Testis (tissue), 2 donors: Measurements from ENCODE around the gene C1QTNF3.

Source experiments
- CTCF ChIP-seq, 3 experiments: fragments of 450-650 bp in 2 of 3; fragments of 200-600 bp in 1 of 3; sonication (generic) in 1 of 3; IDR thresholded peaks; one replicate each; pipeline ENCODE4 v1.5.1; 2016 to 2019; ENCODE audit warnings: antibody characterized with exemption in 3 of 3, mild to moderate bottlenecking in 2 of 3, moderate library complexity in 1 of 3
- POLR2A ChIP-seq: fragments of 450-650 bp; IDR thresholded peaks from one replicate; pipeline ENCODE4 v1.6.1; 2017; ENCODE audit warnings: antibody characterized with exemption, mild to moderate bottlenecking, moderate library complexity

- no peak for TF ChIP-seq CTCF (IDR thresholded peaks at IDR 0.05)
- no peak for TF ChIP-seq POLR2A
Measured at GRCh38 chr5:33980030-33980429, 63.0 kb downstream of the C1QTNF3 start.
